ENCODE data around the gene PIK3AP1.

GRCh38 chr10:96767611-96768010, 47.3 kb upstream of the PIK3AP1 start:
- TF ChIP-seq POLR2A (IDR thresholded peaks at IDR 0.05) (no peak), CTCF (IDR thresholded peaks at IDR 0.05) (no peak)
